ENCODE results near the gene IRF8. TPM values are rescaled to one million over a fixed set of nuclear protein-coding genes. Genes with fewer than 3 reads are reported as not detected.
A peak's percentile ranks its signal among the peaks of the same experiment; 100 is the strongest.

IRF8 gene
- total and polyA plus RNA-seq, 2 of the 4 experiments (the other 2 are of a cell fraction), result not detected

GRCh38 chr16:85948138-85948509 lies 49.2 kb downstream of the IRF8 start:
- Histone ChIP-seq H3K9me1 (ENCODE audit: insufficient read depth, low read length) (0 out of 2 replicates have a peak, but pooled peaks cover 3% of the 10 kb centered on the region), H3K27me3 (ENCODE audit: control insufficient read depth, insufficient read depth, low read length) (peaks cover 84% of the 10 kb centered on the region), H2AK9ac (replicated peaks; ENCODE audit: low read depth, low read length, poor library complexity) (peak overlapping the region; percentile 24), H3K23ac (ENCODE audit: low read depth, low read length) (no peak overlapping the region), H4K91ac (ENCODE audit: insufficient read depth, low read depth, low read length) (no peak overlapping the region), H3K36me3 (ENCODE audit: control insufficient read depth, insufficient read depth, low read length) (no peaks in the 10 kb centered on the region), H3K4me3 (ENCODE audit: insufficient read depth, low read depth, low read length) (no peak overlapping the region), H3K9me3 (ENCODE audit: control insufficient read depth, insufficient read depth, low read length) (0 out of 2 replicates have a peak, but pooled peaks cover 2% of the 10 kb centered on the region), H3K18ac (ENCODE audit: low read depth, low read length) (no peak overlapping the region), H2BK20ac (ENCODE audit: low read depth, low read length) (no peak overlapping the region), H3K79me1 (ENCODE audit: low read depth in 1 of 2, low read length in 2 of 2) (no peaks in the 10 kb centered on the region), H3K27ac (ENCODE audit: insufficient read depth, low read length) (no peak overlapping the region), H3K9ac (ENCODE audit: low read depth, low read length) (no peak overlapping the region), H4K20me1 (ENCODE audit: insufficient read depth, low read length) (no peaks in the 10 kb centered on the region), H2BK15ac (ENCODE audit: low read depth, low read length) (no peak overlapping the region), H4K5ac (ENCODE audit: low read depth, low read length) (no peak overlapping the region), H4K8ac (ENCODE audit: low read depth in 2 of 2, low read length in 2 of 2) (no peak overlapping the region), H2AK5ac (ENCODE audit: low read depth, low read length) (no peak overlapping the region), H3K4me2 (ENCODE audit: low read depth, low read length) (no peak overlapping the region), H3K56ac (ENCODE audit: extremely low read depth, insufficient read depth, low read length) (no peak overlapping the region), H3K4ac (ENCODE audit: low read depth, low read length) (no peak overlapping the region), H3K14ac (replicated peaks; ENCODE audit: low read depth, low read length) (no peak overlapping the region), H2BK120ac (ENCODE audit: low read depth, low read length) (no peak overlapping the region), H3K4me1 (ENCODE audit: control insufficient read depth, insufficient read depth, low read length) (no peaks in the 10 kb centered on the region), H2AFZ (replicated peaks; ENCODE audit: low read length, poor library complexity) (no peak overlapping the region), H2BK5ac (ENCODE audit: low read depth, low read length, poor library complexity, severe bottlenecking) (no peak overlapping the region)
- intact Hi-C loops (cut with micrococcal nuclease) (no loop called here), in situ Hi-C loops (cut with MboI; ENCODE audit: low sequenced_read_pairs) (no loop called here), dilution Hi-C loops (cut with HindIII; ENCODE audit: low sequenced_read_pairs, unreplicated experiment) (no loop called here)
- no peak for DNase-seq
- no TSS peak for BruUV-seq (replicated peaks)
- ChIA-PET POLR2A (ENCODE audit: unreplicated experiment) (no interaction called here), CTCF (no interaction called here)
- WGBS, 2 experiments (ENCODE audit: extremely low coverage in 2 of 2, insufficient read length in 1 of 2), result 84% methylated on average over 8 of the region's 20 CpGs; no CpG with 5 or more reads in 1 of the 2 experiments
- ATAC-seq (ENCODE audit: low read depth), result no peak
- TF ChIP-seq ELK1 (IDR thresholded peaks at IDR 0.05; ENCODE audit: borderline replicate concordance, low read depth, low read length) (no peak), NFE2L2 (IDR thresholded peaks at IDR 0.05; ENCODE audit: low read depth, low read length) (no peak), POLR2A (IDR thresholded peaks at IDR 0.05; ENCODE audit: low read depth, low read length) (no peak), FOS (IDR thresholded peaks at IDR 0.05; ENCODE audit: low read depth, low read length) (no peak), MXI1 (IDR thresholded peaks at IDR 0.05; ENCODE audit: borderline replicate concordance, low read depth, low read length) (no peak), CEBPB (IDR thresholded peaks at IDR 0.05; ENCODE audit: low read depth, low read length) (no peak), CHD1 (IDR thresholded peaks at IDR 0.05; ENCODE audit: low read depth, low read length) (no peak), SMC3 (IDR thresholded peaks at IDR 0.05; ENCODE audit: low read depth, low read length) (no peak), MAZ (IDR thresholded peaks at IDR 0.05; ENCODE audit: borderline replicate concordance, low read depth, low read length) (no peak)
